ENCODE data around the gene APBB2. TPM values are rescaled to one million over a fixed set of nuclear protein-coding genes. Genes with fewer than 3 reads are reported as not detected.

The APBB2 gene
- total RNA-seq, 4 donors from 2014 or later, result 42.4 to 95.8 (median 51.3) TPM

DNA sequence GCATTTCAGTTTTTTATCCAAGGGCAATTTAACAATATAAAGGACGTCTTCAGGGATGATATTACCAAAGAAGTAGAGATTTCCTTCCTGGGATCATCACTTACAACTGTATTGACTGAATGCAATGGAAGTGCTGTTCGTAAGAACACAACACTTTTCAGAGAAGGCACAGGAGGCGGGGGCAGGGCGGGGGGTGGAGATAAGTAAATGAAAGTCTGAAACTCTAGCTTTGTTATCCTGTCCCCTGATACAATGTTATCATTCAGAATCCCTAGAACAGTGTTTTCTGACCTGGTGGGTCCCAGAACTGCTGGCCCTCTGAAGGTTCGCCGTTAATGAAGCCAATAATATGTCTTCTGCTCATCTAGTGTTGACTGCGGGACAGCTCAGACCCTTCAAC is 340.0 kb downstream of the APBB2 start:
- H3K27ac ChIP-seq, result no peak overlapping the region
- peaks cover 14% of the 10 kb centered on the region for H3K36me3 ChIP-seq
- WGBS, result 91% methylated on average over 7 of the region's 7 CpGs
- TF ChIP-seq POLR2A (IDR thresholded peaks at IDR 0.05) (no peak), EP300 (IDR thresholded peaks at IDR 0.05) (no peak), POLR2AphosphoS5 (IDR thresholded peaks at IDR 0.05) (no peak)
- TF ChIP-seq, protein P1, sequence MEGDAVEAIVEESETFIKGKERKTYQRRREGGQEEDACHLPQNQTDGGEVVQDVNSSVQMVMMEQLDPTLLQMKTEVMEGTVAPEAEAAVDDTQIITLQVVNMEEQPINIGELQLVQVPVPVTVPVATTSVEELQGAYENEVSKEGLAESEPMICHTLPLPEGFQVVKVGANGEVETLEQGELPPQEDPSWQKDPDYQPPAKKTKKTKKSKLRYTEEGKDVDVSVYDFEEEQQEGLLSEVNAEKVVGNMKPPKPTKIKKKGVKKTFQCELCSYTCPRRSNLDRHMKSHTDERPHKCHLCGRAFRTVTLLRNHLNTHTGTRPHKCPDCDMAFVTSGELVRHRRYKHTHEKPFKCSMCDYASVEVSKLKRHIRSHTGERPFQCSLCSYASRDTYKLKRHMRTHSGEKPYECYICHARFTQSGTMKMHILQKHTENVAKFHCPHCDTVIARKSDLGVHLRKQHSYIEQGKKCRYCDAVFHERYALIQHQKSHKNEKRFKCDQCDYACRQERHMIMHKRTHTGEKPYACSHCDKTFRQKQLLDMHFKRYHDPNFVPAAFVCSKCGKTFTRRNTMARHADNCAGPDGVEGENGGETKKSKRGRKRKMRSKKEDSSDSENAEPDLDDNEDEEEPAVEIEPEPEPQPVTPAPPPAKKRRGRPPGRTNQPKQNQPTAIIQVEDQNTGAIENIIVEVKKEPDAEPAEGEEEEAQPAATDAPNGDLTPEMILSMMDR (IDR thresholded peaks at IDR 0.05), result no peak
- H3K4me1 ChIP-seq, result no peaks in the 10 kb centered on the region
- no peaks in the 10 kb centered on the region for H3K9me3 ChIP-seq
- no peak for DNase-seq (ENCODE audit: low spot score in 2 of 2)
- no peaks in the 10 kb centered on the region for H3K27me3 ChIP-seq
- H3K4me3 ChIP-seq, result no peak overlapping the region

DNA sequence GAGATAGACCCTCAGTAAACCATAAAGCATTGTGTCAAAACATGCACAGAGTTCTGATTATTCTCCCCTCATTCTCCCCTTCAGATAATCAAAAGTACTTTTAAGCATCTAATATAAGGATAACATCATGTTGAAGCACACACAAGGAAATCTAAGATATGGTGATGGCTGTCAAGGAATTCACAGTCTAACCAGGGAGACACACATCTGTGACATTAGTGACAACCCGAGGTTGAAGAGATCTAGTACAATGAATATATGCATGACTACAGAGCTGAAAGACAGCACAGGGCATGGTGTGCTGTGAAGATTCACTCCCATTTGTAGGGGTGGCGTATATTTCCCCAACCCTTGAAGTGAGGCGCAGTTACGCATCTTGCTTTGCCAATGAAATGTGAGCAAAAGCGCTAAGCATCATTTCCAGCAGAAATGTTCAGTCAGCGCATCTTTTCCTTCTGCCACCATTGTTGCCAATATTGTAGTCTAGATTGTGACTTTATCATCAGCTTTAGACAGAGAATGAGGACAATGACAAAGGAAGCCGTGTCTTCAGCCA is 342.6 kb downstream of the APBB2 start:
- TF ChIP-seq POLR2A (IDR thresholded peaks at IDR 0.05), result no peak
- TF ChIP-seq, protein P1 (IDR thresholded peaks at IDR 0.05), result no peak
- TF ChIP-seq POLR2AphosphoS5 (IDR thresholded peaks at IDR 0.05), result no peak
- no peak for TF ChIP-seq EP300 (IDR thresholded peaks at IDR 0.05)
- peaks cover 8% of the 10 kb centered on the region for H3K36me3 ChIP-seq
- H3K27ac ChIP-seq, result no peak overlapping the region
- DNase-seq (ENCODE audit: low spot score in 2 of 2), result no peak
- WGBS, result 95% methylated on average over 7 of the region's 7 CpGs
- no peak overlapping the region for H3K4me3 ChIP-seq
- no peaks in the 10 kb centered on the region for H3K9me3 ChIP-seq
- H3K4me1 ChIP-seq, result no peaks in the 10 kb centered on the region
- H3K27me3 ChIP-seq, result no peaks in the 10 kb centered on the region

DNA sequence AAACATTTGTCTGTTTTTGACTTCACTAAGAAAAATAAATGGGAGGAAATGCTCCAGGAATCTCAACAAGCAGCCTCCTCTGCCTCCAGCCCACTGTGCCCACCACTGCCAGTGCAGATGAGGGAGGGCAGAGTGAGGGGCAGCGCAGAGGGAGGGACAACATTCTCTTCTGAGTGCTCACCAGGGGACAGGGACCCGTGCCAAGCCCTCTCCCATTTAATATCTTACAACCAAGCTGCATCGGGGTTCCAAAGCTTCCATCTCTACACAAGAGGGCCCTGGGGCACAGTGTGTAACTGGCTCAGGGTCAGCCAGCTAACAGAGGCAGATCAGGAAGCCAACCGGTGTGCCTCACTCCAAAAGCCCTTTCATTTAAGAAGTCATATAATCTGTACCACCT is 344.2 kb downstream of the APBB2 start:
- TF ChIP-seq, protein P1 (IDR thresholded peaks at IDR 0.05), result no peak
- TF ChIP-seq EP300 (IDR thresholded peaks at IDR 0.05) (no peak), POLR2AphosphoS5 (IDR thresholded peaks at IDR 0.05) (no peak), POLR2A (IDR thresholded peaks at IDR 0.05) (no peak)
- Histone ChIP-seq H3K4me3 (no peak overlapping the region), H3K27me3 (no peaks in the 10 kb centered on the region), H3K36me3 (peaks cover 8% of the 10 kb centered on the region), H3K4me1 (no peaks in the 10 kb centered on the region), H3K27ac (no peak overlapping the region), H3K9me3 (no peaks in the 10 kb centered on the region)
- 64% methylated on average over 4 of the region's 4 CpGs for WGBS
- DNase-seq (ENCODE audit: low spot score in 2 of 2), result peak in 1 of 2 donors; percentile 54

DNA sequence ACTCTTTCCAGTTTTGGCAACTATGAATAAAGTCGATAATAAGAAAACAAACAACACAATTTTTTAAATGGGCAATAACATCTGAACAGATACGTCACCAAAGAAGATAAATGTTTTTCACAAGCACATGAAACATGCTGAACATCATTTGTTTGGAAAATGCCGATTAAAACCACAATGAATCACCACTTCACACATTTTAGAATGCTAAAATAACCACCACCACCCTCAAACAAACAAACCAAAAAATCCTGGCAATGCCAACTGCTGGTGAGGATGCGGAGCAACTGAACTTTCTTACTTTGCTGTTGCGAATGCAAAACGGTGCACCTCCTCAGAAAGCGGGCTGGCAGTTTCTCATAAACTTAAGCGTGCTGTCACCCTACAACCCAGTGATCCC is 348.6 kb downstream of the APBB2 start:
- TF ChIP-seq, protein P1 (IDR thresholded peaks at IDR 0.05), result no peak
- TF ChIP-seq POLR2AphosphoS5 (IDR thresholded peaks at IDR 0.05) (no peak), EP300 (IDR thresholded peaks at IDR 0.05) (no peak), POLR2A (IDR thresholded peaks at IDR 0.05) (no peak)
- no peaks in the 10 kb centered on the region for H3K27me3 ChIP-seq
- DNase-seq (ENCODE audit: low spot score in 2 of 2), result peak in 1 of 2 donors; percentile 24
- no peaks in the 10 kb centered on the region for H3K4me1 ChIP-seq
- H3K36me3 ChIP-seq, result no peaks in the 10 kb centered on the region
- 74% methylated on average over 8 of the region's 8 CpGs for WGBS
- H3K27ac ChIP-seq, result no peak overlapping the region
- no peak overlapping the region for H3K4me3 ChIP-seq
- no peaks in the 10 kb centered on the region for H3K9me3 ChIP-seq

DNA sequence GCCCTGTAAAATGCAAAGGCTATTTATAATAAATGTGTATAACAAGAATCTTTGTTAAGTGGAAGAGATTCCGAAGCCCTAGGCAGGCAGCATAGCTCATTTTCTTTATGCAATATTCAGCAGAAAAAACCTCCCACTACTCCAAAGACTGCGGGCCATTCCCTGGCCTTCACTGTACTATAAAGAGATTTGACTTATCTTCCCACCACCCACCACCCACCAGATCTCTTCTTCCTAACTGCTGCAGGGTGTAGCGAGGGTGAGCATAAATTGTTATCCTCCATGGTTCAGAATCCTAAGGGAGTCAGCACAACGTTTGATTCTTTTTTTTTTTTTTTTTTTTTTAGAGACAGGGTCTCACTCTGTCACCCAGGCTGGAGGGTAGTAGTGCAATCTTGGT is 349.8 kb downstream of the APBB2 start:
- Histone ChIP-seq H3K27ac (no peak overlapping the region), H3K4me3 (no peak overlapping the region), H3K36me3 (no peaks in the 10 kb centered on the region), H3K9me3 (no peaks in the 10 kb centered on the region), H3K4me1 (no peaks in the 10 kb centered on the region), H3K27me3 (no peaks in the 10 kb centered on the region)
- TF ChIP-seq POLR2AphosphoS5 (IDR thresholded peaks at IDR 0.05), result no peak
- TF ChIP-seq EP300 (IDR thresholded peaks at IDR 0.05), result no peak
- TF ChIP-seq POLR2A (IDR thresholded peaks at IDR 0.05), result no peak
- TF ChIP-seq, protein P1 (IDR thresholded peaks at IDR 0.05), result no peak
- 80% methylated on average over 4 of the region's 4 CpGs for WGBS
- DNase-seq (ENCODE audit: low spot score in 2 of 2), result peak in 1 of 2 donors; percentile 23
